Esophagus muscularis mucosa (tissue), 4 donors: Measurements from ENCODE around the gene INIP. TPM values are rescaled to one million over a fixed set of nuclear protein-coding genes. Genes with fewer than 3 reads are reported as not detected.
A peak's percentile ranks its signal among the peaks of the same experiment; 100 is the strongest.

Experiments
- DNase-seq: peaks from one replicate; pipeline ENCODE4 v3.0.0-alpha.2; 2017; ENCODE audit errors: extremely low spot score
- H3K27ac ChIP-seq, 4 donors: fragments of 200-600 bp; sonication (generic); replicated peaks in 1 of 4; 1 replicate in 3 of 4; 2 replicates in 1 of 4; pipeline ENCODE4 v1.5.1; 2016 to 2019; ENCODE audit warnings: mild to moderate bottlenecking in 1 of 4
- H3K27me3 ChIP-seq, 4 donors: fragments of 200-600 bp; sonication (generic); one replicate each; pipeline versions ENCODE4 v1.5.1 to v1.6.0; 2016 to 2019
- H3K36me3 ChIP-seq, 4 donors: fragments of 200-600 bp; sonication (generic); one replicate each; pipeline ENCODE4 v1.5.1; 2016 to 2019
- H3K4me1 ChIP-seq, 4 donors: fragments of 200-600 bp; sonication (generic); one replicate each; pipeline ENCODE4 v1.5.1; 2016 to 2019
- H3K4me3 ChIP-seq, 4 donors: fragments of 200-600 bp; sonication (generic); 1 replicate in 2 of 4; 2 replicates in 2 of 4; pipeline ENCODE4 v1.5.1; 2016 to 2019; ENCODE audit warnings: mild to moderate bottlenecking in 4 of 4, moderate library complexity in 1 of 4
- H3K9me3 ChIP-seq, 4 donors: fragments of 200-600 bp; sonication (generic); 1 replicate in 3 of 4; 2 replicates in 1 of 4; pipeline ENCODE4 v1.5.1; 2016 to 2019
- EP300 ChIP-seq: sonication (generic); formaldehyde crosslinking; IDR thresholded peaks from one replicate; pipeline ENCODE4 v1.6.1; 2017; ENCODE audit warnings: antibody characterized with exemption
- POLR2A ChIP-seq: fragments of 450-650 bp; IDR thresholded peaks from one replicate; pipeline ENCODE4 v1.6.1; 2017; ENCODE audit warnings: antibody characterized with exemption, moderate library complexity, mild to moderate bottlenecking, low read depth
- POLR2AphosphoS5 ChIP-seq, 2 donors: sonication (generic); formaldehyde crosslinking; IDR thresholded peaks; one replicate each; pipeline ENCODE4 v1.6.1; 2017; ENCODE audit warnings: antibody characterized with exemption in 2 of 2
- WGBS: methylation state at CpG from one replicate; pipeline ENCODE4 v1.1.5; 2018; 5-methylcytosine and 5-hydroxymethylcytosine counted together
- intact Hi-C: fragments of 100-400 bp; cut with DNase I; formaldehyde crosslinking; loops from one replicate; pipeline ENCODE4 v1.15.1; 2023
- total RNA-seq, 4 donors: library from RNA; depleted of rRNA; stranded (reverse); fragments of >200 nt; gene quantifications; one replicate each; pipeline versions ENCODE4 v1.1.0 to v1.2.1, GENCODE V29; 2016
- TF ChIP-seq, protein P1 (sequence below), 3 experiments: fragments of 200-600 bp in 2 of 3; fragments of 450-650 bp in 1 of 3; sonication (generic) in 2 of 3; IDR thresholded peaks; one replicate each; pipeline ENCODE4 v1.5.1; 2017 to 2019; ENCODE audit warnings: antibody characterized with exemption in 3 of 3, mild to moderate bottlenecking in 2 of 3, moderate library complexity in 1 of 3

The INIP gene
- total RNA-seq, 4 donors from 2014 or later, result 10.9 to 15.8 (median 11.9) TPM

- Histone ChIP-seq H3K36me3 (no peaks in the 10 kb centered on the region), H3K4me1 (peaks cover 28 to 56% (median 46%) of the 10 kb centered on the region in 4 donors), H3K9me3 (no peaks in the 10 kb centered on the region), H3K27me3 (no peaks in the 10 kb centered on the region), H3K4me3 (no peak overlapping the region), H3K27ac (no peak overlapping the region)
- no peak for TF ChIP-seq EP300
- TF ChIP-seq, protein P1, sequence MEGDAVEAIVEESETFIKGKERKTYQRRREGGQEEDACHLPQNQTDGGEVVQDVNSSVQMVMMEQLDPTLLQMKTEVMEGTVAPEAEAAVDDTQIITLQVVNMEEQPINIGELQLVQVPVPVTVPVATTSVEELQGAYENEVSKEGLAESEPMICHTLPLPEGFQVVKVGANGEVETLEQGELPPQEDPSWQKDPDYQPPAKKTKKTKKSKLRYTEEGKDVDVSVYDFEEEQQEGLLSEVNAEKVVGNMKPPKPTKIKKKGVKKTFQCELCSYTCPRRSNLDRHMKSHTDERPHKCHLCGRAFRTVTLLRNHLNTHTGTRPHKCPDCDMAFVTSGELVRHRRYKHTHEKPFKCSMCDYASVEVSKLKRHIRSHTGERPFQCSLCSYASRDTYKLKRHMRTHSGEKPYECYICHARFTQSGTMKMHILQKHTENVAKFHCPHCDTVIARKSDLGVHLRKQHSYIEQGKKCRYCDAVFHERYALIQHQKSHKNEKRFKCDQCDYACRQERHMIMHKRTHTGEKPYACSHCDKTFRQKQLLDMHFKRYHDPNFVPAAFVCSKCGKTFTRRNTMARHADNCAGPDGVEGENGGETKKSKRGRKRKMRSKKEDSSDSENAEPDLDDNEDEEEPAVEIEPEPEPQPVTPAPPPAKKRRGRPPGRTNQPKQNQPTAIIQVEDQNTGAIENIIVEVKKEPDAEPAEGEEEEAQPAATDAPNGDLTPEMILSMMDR (IDR thresholded peaks at IDR 0.05), result no peak
- TF ChIP-seq POLR2A, result no peak
- no peak for TF ChIP-seq POLR2AphosphoS5 (IDR thresholded peaks at IDR 0.05)
- DNase-seq, result no peak
- intact Hi-C loops, result no loop called here
- WGBS, result 68% methylated on average over 7 of the region's 7 CpGs
Measured at GRCh38 chr9:112757282-112757883, 39.5 kb upstream of the INIP start.

- H3K4me1 ChIP-seq, result peaks cover 37 to 67% (median 59%) of the 10 kb centered on the region in 4 donors
- no peak for DNase-seq
- 55% methylated on average over 4 of the region's 4 CpGs for WGBS
- no peaks in the 10 kb centered on the region for H3K36me3 ChIP-seq
- H3K27ac ChIP-seq, result peak overlapping the region; percentile 67 to 74 (median 68)
- H3K27me3 ChIP-seq, result no peaks in the 10 kb centered on the region
- no peak overlapping the region for H3K4me3 ChIP-seq
- no peaks in the 10 kb centered on the region for H3K9me3 ChIP-seq
- TF ChIP-seq POLR2A (no peak), EP300 (no peak), POLR2AphosphoS5 (IDR thresholded peaks at IDR 0.05) (peak; percentile 33 to 57)
- TF ChIP-seq, protein P1 (IDR thresholded peaks at IDR 0.05), result peak in 1 of 3 experiments; percentile 6
- intact Hi-C loops, result no loop called here
Measured at GRCh38 chr9:112755675-112756074, 37.8 kb upstream of the INIP start.

DNA sequence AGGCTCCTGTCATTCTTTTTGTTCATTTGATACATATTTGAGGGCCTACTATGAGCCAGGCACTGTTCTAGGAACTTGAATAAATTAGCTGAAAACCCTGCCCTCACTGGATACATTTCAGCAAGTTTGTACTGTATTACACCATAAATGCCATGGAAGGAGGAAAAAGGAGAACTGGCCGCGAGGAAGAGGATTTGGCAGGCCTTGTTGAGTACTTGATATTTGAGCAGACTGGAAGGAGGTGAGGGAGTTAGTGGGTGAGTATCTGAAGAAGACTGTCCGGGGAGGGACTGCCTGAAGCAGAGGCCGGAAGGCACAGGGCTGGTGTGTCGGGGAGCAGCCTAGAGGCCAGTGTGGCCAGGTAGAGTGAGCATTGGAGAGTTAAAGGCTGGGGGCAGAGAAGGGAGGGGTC, 37.1 kb upstream of the INIP start:
- no peaks in the 10 kb centered on the region for H3K36me3 ChIP-seq
- 47% methylated on average over 5 of the region's 5 CpGs for WGBS
- peak overlapping the region; percentile 67 to 74 (median 68) for H3K27ac ChIP-seq
- H3K9me3 ChIP-seq, result no peaks in the 10 kb centered on the region
- H3K4me1 ChIP-seq, result peaks cover 39 to 70% (median 62%) of the 10 kb centered on the region in 4 donors
- intact Hi-C loops, result no loop called here
- TF ChIP-seq, protein P1 (IDR thresholded peaks at IDR 0.05), result no peak
- TF ChIP-seq POLR2AphosphoS5 (IDR thresholded peaks at IDR 0.05) (no peak), POLR2A (no peak), EP300 (no peak)
- DNase-seq, result no peak
- H3K27me3 ChIP-seq, result no peaks in the 10 kb centered on the region
- no peak overlapping the region for H3K4me3 ChIP-seq

- H3K27me3 ChIP-seq, result no peaks in the 10 kb centered on the region
- H3K4me3 ChIP-seq, result no peak overlapping the region
- no peak for TF ChIP-seq EP300
- no peak for TF ChIP-seq POLR2AphosphoS5 (IDR thresholded peaks at IDR 0.05)
- TF ChIP-seq POLR2A, result no peak
- TF ChIP-seq, protein P1 (IDR thresholded peaks at IDR 0.05), result no peak
- intact Hi-C loops, result loop anchor here (5.0 kb wide), 1 partner anchor 38 kb away; no protein-coding TSS in a partner anchor
- peaks cover 43 to 74% (median 66%) of the 10 kb centered on the region in 4 donors for H3K4me1 ChIP-seq
- 57% methylated on average over 3 of the region's 3 CpGs for WGBS
- H3K36me3 ChIP-seq, result no peaks in the 10 kb centered on the region
- peak overlapping the region; percentile 67 to 74 (median 68) for H3K27ac ChIP-seq
- DNase-seq, result no peak
- no peaks in the 10 kb centered on the region for H3K9me3 ChIP-seq
Measured at GRCh38 chr9:112754578-112754977, 36.7 kb upstream of the INIP start.
